Endothelial cell of umbilical vein (primary cell): ENCODE measurements around the gene ABTB1. TPM values are rescaled to one million over a fixed set of nuclear protein-coding genes. Genes with fewer than 3 reads are reported as not detected.

Experiments
- BruUV-seq: library from RNA; stranded (reverse); fragments of 400-500 nt; replicated peaks from 2 replicates; lab custom pipeline; 2021; lab: Mats Ljungman, UMichigan
- CTCF ChIA-PET: fragments of 300-600, 350-600 bp; sonication (Branson Sonifier 250); formaldehyde crosslinking; loops from one replicate; lab custom pipeline; 2021; ENCODE audit warnings: antibody characterized with exemption, inconsistent platforms; lab: Charles Lee
- POLR2A ChIA-PET: fragments of 300-600, 350-600 bp; sonication (Branson Sonifier 250); formaldehyde crosslinking; loops from one replicate; lab custom pipeline; 2021; ENCODE audit warnings: antibody characterized with exemption, inconsistent platforms; lab: Charles Lee
- DNase-seq: peaks from one replicate; pipeline ENCODE4 v3.0.0-alpha.2; 2011; ENCODE audit warnings: low read depth, low spot score
- FAIRE-seq: peaks from 2 replicates; lab custom pipeline; 2011; peaks lifted over from hg19 to GRCh38; lab: Jason Lieb, UNC
- H2AFZ ChIP-seq: 2 replicates; pipeline ENCODE4 v1.6.0; 2012; ENCODE audit warnings: low read depth, low read length, control low read depth, inconsistent platforms
- H3K27ac ChIP-seq: 2 replicates; pipeline ENCODE4 v1.5.1; 2011; ENCODE audit warnings: low read depth, mild to moderate bottlenecking, control low read depth, low read length, moderate library complexity; ENCODE audit not compliant: insufficient read depth
- H3K27me3 ChIP-seq, 2 experiments: 2 replicates each; pipeline versions ENCODE4 v1.6.0 to v1.6.1; 2011; ENCODE audit warnings: low read length in 2 of 2, mixed read lengths in 1 of 2; ENCODE audit not compliant: control insufficient read depth in 2 of 2, insufficient read depth in 2 of 2
- H3K36me3 ChIP-seq, 2 experiments: 2 replicates in 1 of 2; 3 replicates in 1 of 2; pipeline ENCODE4 v1.5.1; 2011; ENCODE audit warnings: low read length in 2 of 2, mild to moderate bottlenecking in 1 of 2, moderate library complexity in 1 of 2; ENCODE audit not compliant: control insufficient read depth in 2 of 2, insufficient read depth in 2 of 2; ENCODE audit errors: extremely low read depth in 1 of 2
- H3K4me1 ChIP-seq: 3 replicates; pipeline ENCODE4 v1.5.1; 2011; ENCODE audit warnings: mild to moderate bottlenecking, low read length; ENCODE audit not compliant: control insufficient read depth, insufficient read depth; ENCODE audit errors: extremely low read depth
- H3K4me2 ChIP-seq: 2 replicates; pipeline ENCODE4 v1.6.1; 2011; ENCODE audit warnings: low read length, control low read depth, mixed read lengths; ENCODE audit not compliant: insufficient read depth
- H3K4me3 ChIP-seq, 3 experiments: fragments of 200-600 bp in 1 of 3; sonication (generic), shearing (Covaris generic) in 1 of 3; replicated peaks in 1 of 3; 2 replicates each; pipeline ENCODE4 v1.5.1; 2011 to 2016; ENCODE audit warnings: control low read depth in 3 of 3, low read length in 3 of 3, mild to moderate bottlenecking in 2 of 3, inconsistent platforms in 1 of 3, low read depth in 1 of 3, moderate library complexity in 1 of 3; ENCODE audit not compliant: insufficient read depth in 1 of 3
- H3K79me2 ChIP-seq: 2 replicates; pipeline ENCODE4 v1.6.0; 2012; ENCODE audit warnings: low read length, inconsistent platforms; ENCODE audit not compliant: control insufficient read depth, insufficient read depth
- H3K9ac ChIP-seq: replicated peaks from 2 replicates; pipeline ENCODE3; 2011; ENCODE audit warnings: low read length, control low read depth; ENCODE audit not compliant: insufficient read depth; ENCODE audit errors: extremely low read depth
- H3K9me1 ChIP-seq: replicated peaks from 3 replicates; pipeline ENCODE4 v1.6.0; 2011; ENCODE audit warnings: mild to moderate bottlenecking, low read length; ENCODE audit not compliant: control insufficient read depth, insufficient read depth; ENCODE audit errors: extremely low read depth
- H3K9me3 ChIP-seq: replicated peaks from 2 replicates; pipeline ENCODE4 v1.5.1; 2012; ENCODE audit warnings: low read length, inconsistent platforms; ENCODE audit not compliant: control insufficient read depth, insufficient read depth
- H4K20me1 ChIP-seq: replicated peaks from 2 replicates; pipeline ENCODE3; 2011; ENCODE audit warnings: mild to moderate bottlenecking, low read length; ENCODE audit not compliant: control insufficient read depth, insufficient read depth; ENCODE audit errors: extremely low read depth
- CTCF ChIP-seq, 2 donors: IDR thresholded peaks; 1 replicate in 1 of 2; 2 replicates in 1 of 2; pipeline ENCODE4 v1.5.1; 2011; ENCODE audit warnings: low read length in 2 of 2, mild to moderate bottlenecking in 2 of 2, moderate library complexity in 2 of 2, control low read depth in 1 of 2, inconsistent platforms in 1 of 2, low read depth in 1 of 2; ENCODE audit not compliant: insufficient read depth in 1 of 2; ENCODE audit errors: extremely low read depth in 1 of 2
- EZH2 ChIP-seq: IDR thresholded peaks from 2 replicates; pipeline ENCODE4 v1.6.1; 2012; ENCODE audit warnings: borderline replicate concordance, low read depth, mild to moderate bottlenecking, moderate library complexity, low read length, inconsistent platforms; ENCODE audit not compliant: severe bottlenecking
- FOS ChIP-seq: IDR thresholded peaks from 2 replicates; pipeline ENCODE4 v1.6.1; 2011; ENCODE audit warnings: mild to moderate bottlenecking, low read length, moderate library complexity, borderline replicate concordance; ENCODE audit not compliant: insufficient read depth
- GATA2 ChIP-seq: IDR thresholded peaks from 2 replicates; pipeline ENCODE4 v1.7.0; 2011; ENCODE audit warnings: low read depth, mild to moderate bottlenecking, moderate library complexity, mixed read lengths, low read length; ENCODE audit not compliant: insufficient read length, insufficient read depth
- JUN ChIP-seq: IDR thresholded peaks from 2 replicates; pipeline ENCODE4 v1.6.1; 2011; ENCODE audit warnings: borderline replicate concordance, low read depth; ENCODE audit not compliant: insufficient read length, insufficient read depth
- MYC ChIP-seq: IDR thresholded peaks from one replicate; pipeline ENCODE4 v1.6.1; 2011; ENCODE audit warnings: mild to moderate bottlenecking, low read depth, low read length
- POLR2A ChIP-seq: IDR thresholded peaks from 2 replicates; pipeline ENCODE4 v1.6.1; 2012; ENCODE audit warnings: low read depth, mild to moderate bottlenecking, control low read depth, low read length
- POLR2AphosphoS5 ChIP-seq: IDR thresholded peaks from 2 replicates; pipeline ENCODE4 v1.6.1; 2012; ENCODE audit warnings: low read depth, mild to moderate bottlenecking, control low read depth, low read length, moderate library complexity; ENCODE audit not compliant: insufficient read depth
- dilution Hi-C: fragments of 300-500 bp; cut with MboI; formaldehyde crosslinking; loops from one replicate; pipeline ENCODE4 v1.15.0; 2019; ENCODE audit warnings: low sequenced_read_pairs; ENCODE audit not compliant: extremely low pct_ligation_motif_present
- intact Hi-C: fragments of 100-400 bp; cut with micrococcal nuclease; formaldehyde crosslinking; loops from one replicate; pipeline ENCODE4 v1.10.0; 2022
- polyA plus RNA-seq, 4 experiments: library from polyadenylated mRNA; depleted of rRNA in 3 of 4; stranded (reverse) in 3 of 4; unstranded in 1 of 4; fragments of >200 nt; gene quantifications; 2 replicates each; pipeline versions ENCODE4 v1.2.1 to v1.2.3, GENCODE V29; 2011 to 2012; ENCODE audit warnings: missing spikeins in 1 of 4
- total RNA-seq: library from RNA; stranded (reverse); gene quantifications from 2 replicates; pipeline ENCODE4 v1.2.3, GENCODE V29; 2021
- TF ChIP-seq, protein P1 (sequence below): IDR thresholded peaks from 2 replicates; pipeline ENCODE4 v1.6.1; 2011; ENCODE audit not compliant: insufficient read depth, insufficient read length

Gene ABTB1
- total and polyA plus RNA-seq, 2 donors (not counting 3 experiments of a cell fraction or from before 2014, with no cell fraction given) = 15.2 to 25.1 TPM

GRCh38 chr3:127715532-127715931 lies 42.8 kb downstream of the ABTB1 start:
- intact Hi-C loops = loop anchor here (2.0 kb wide), 1 partner anchor 21 kb away; no protein-coding TSS in a partner anchor
- Histone ChIP-seq H3K4me3 (no peak overlapping the region), H3K9me1 (no peaks in the 10 kb centered on the region), H3K4me2 (no peak overlapping the region), H4K20me1 (no peaks in the 10 kb centered on the region), H3K9me3 (no peaks in the 10 kb centered on the region), H3K79me2 (no peaks in the 10 kb centered on the region), H3K27ac (no peak overlapping the region), H3K27me3 (no peaks in the 10 kb centered on the region), H3K36me3 (peaks cover 0 to 3% of the 10 kb centered on the region in 2 experiments), H3K9ac (no peak overlapping the region), H3K4me1 (peaks cover 21% of the 10 kb centered on the region), H2AFZ (no peak overlapping the region)
- no peak for TF ChIP-seq CTCF (IDR thresholded peaks at IDR 0.05; ENCODE audit: extremely low read depth in 1 of 2, insufficient read depth in 1 of 2, low read depth in 1 of 2, low read length in 2 of 2)
- TF ChIP-seq POLR2AphosphoS5 = no peak
- no peak for TF ChIP-seq JUN
- TF ChIP-seq POLR2A = no peak
- no peak for TF ChIP-seq FOS
- TF ChIP-seq MYC = no peak
- TF ChIP-seq GATA2 = no peak
- TF ChIP-seq, protein P1, sequence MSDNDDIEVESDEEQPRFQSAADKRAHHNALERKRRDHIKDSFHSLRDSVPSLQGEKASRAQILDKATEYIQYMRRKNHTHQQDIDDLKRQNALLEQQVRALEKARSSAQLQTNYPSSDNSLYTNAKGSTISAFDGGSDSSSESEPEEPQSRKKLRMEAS = no peak
- TF ChIP-seq EZH2 = no peak
- FAIRE-seq = no peak
- ChIA-PET POLR2A (no interaction called here), CTCF (interaction anchor here (1.1 kb wide), 1 partner anchor 19 kb away, joined by 6 read pairs; no protein-coding TSS in a partner anchor)
- BruUV-seq = no TSS peak
- dilution Hi-C loops = no loop called here
- DNase-seq = no peak
